SU-DHL-6 (cell line): ENCODE measurements around the gene KDM7A.
"Not testable (repeated sequence)": the region's sequence is repeated elsewhere in the genome, so short reads cannot be mapped to it uniquely, and the experiment has no call there.

ENCODE experiments used
- H2AFZ ChIP-seq: fragments of 200-600 bp; sonication (generic); 2 replicates; pipeline ENCODE4 v1.6.1; 2014; ENCODE audit warnings: low read depth, mild to moderate bottlenecking, moderate library complexity, mixed read lengths, antibody characterized with exemption, low read length; ENCODE audit not compliant: severe bottlenecking
- H3F3A ChIP-seq: fragments of 200-600 bp; shearing (Covaris generic); 2 replicates; pipeline ENCODE4 v1.6.0; 2016; ENCODE audit warnings: antibody characterized with exemption, mild to moderate bottlenecking; ENCODE audit not compliant: insufficient read depth
- H3K27ac ChIP-seq: fragments of 200-600 bp; sonication (generic); 2 replicates; pipeline ENCODE4 v1.5.1; 2016; ENCODE audit warnings: low read depth, mild to moderate bottlenecking, low read length, moderate library complexity, mixed read lengths
- H3K27me3 ChIP-seq: fragments of 200-600 bp; sonication (generic), shearing (Covaris generic); 2 replicates; pipeline ENCODE4 v1.6.0; 2014; ENCODE audit warnings: mild to moderate bottlenecking, low read length
- H3K36me3 ChIP-seq: fragments of 200-600 bp; sonication (generic); 2 replicates; pipeline ENCODE4 v1.6.1; 2014; ENCODE audit warnings: mild to moderate bottlenecking, low read length, mixed read lengths
- H3K4me2 ChIP-seq: fragments of 300-600, 200-600 bp; shearing (Covaris generic), sonication (generic); 2 replicates; pipeline ENCODE4 v1.6.0; 2014; ENCODE audit warnings: low read length, low read depth, mild to moderate bottlenecking; ENCODE audit not compliant: poor library complexity, severe bottlenecking
- H3K4me3 ChIP-seq: fragments of 200-600 bp; sonication (generic); 2 replicates; pipeline ENCODE4 v1.5.1; 2014; ENCODE audit warnings: antibody characterized with exemption, low read length, mild to moderate bottlenecking, mixed read lengths; ENCODE audit not compliant: insufficient read depth, poor library complexity, severe bottlenecking
- H3K79me2 ChIP-seq: fragments of 200-600 bp; sonication (generic); 2 replicates; pipeline ENCODE4 v1.6.1; 2014; ENCODE audit warnings: mild to moderate bottlenecking, low read length, moderate library complexity; ENCODE audit not compliant: insufficient read depth
- H3K9ac ChIP-seq: fragments of 200-600 bp; sonication (generic); 2 replicates; pipeline ENCODE4 v1.7.0; 2014; ENCODE audit warnings: mild to moderate bottlenecking, low read length
- H3K9me2 ChIP-seq: fragments of 200-600 bp; sonication (generic); replicated peaks from 2 replicates; pipeline ENCODE4 v1.6.1; 2014; ENCODE audit warnings: low read length; ENCODE audit not compliant: insufficient read depth
- H3K9me3 ChIP-seq: fragments of 200-600 bp; sonication (generic); 2 replicates; pipeline ENCODE4 v1.6.1; 2014; ENCODE audit warnings: low read length, mixed read lengths; ENCODE audit not compliant: insufficient read depth
- H4K20me1 ChIP-seq: fragments of 200-600 bp; sonication (generic); 2 replicates; pipeline ENCODE4 v1.6.1; 2014; ENCODE audit warnings: low read depth, mild to moderate bottlenecking, antibody characterized with exemption, low read length, moderate library complexity, mixed read lengths
- CTCF ChIP-seq: fragments of 200-600 bp; sonication (generic); IDR thresholded peaks from one replicate; pipeline ENCODE4 v1.5.1; 2017; ENCODE audit warnings: antibody characterized with exemption, mild to moderate bottlenecking, low read length, moderate library complexity; ENCODE audit not compliant: insufficient read depth, poor library complexity, severe bottlenecking
- EZH2phosphoT487 ChIP-seq: fragments of 200-600 bp; sonication (generic), shearing (Covaris generic); conservative IDR thresholded peaks from 2 replicates; pipeline ENCODE4 v1.6.1; 2018; ENCODE audit warnings: mild to moderate bottlenecking, antibody characterized with exemption, low read length, moderate library complexity, mixed read lengths

KDM7A gene

GRCh38 chr7:140170375-140170774, 6.4 kb downstream of the KDM7A start:
- Histone ChIP-seq H3K27ac (no peak overlapping the region), H3K79me2 (no peaks in the 10 kb centered on the region), H3F3A (no peaks in the 10 kb centered on the region), H3K27me3 (no peaks in the 10 kb centered on the region), H3K9ac (no peak overlapping the region), H3K9me2 (no peaks in the 10 kb centered on the region), H3K36me3 (no peaks in the 10 kb centered on the region), H2AFZ (no peak overlapping the region), H3K9me3 (no peaks in the 10 kb centered on the region), H3K4me2 (no peak overlapping the region), H3K4me3 (no peak overlapping the region), H4K20me1 (no peaks in the 10 kb centered on the region)
- no peak for TF ChIP-seq CTCF
- no peak for TF ChIP-seq EZH2phosphoT487

GRCh38 chr7:140168816-140169215, 8.0 kb downstream of the KDM7A start:
- no peaks in the 10 kb centered on the region for H3K36me3 ChIP-seq

GRCh38 chr7:140165422-140165821, 11.4 kb downstream of the KDM7A start:
- Histone ChIP-seq H3K9me2 (no peaks in the 10 kb centered on the region), H3K4me3 (no peak overlapping the region), H3F3A (no peaks in the 10 kb centered on the region), H2AFZ (no peak overlapping the region), H3K36me3 (no peaks in the 10 kb centered on the region), H3K79me2 (no peaks in the 10 kb centered on the region), H3K9me3 (no peaks in the 10 kb centered on the region), H3K4me2 (no peak overlapping the region), H3K9ac (no peak overlapping the region), H3K27ac (no peak overlapping the region), H3K27me3 (no peaks in the 10 kb centered on the region), H4K20me1 (no peaks in the 10 kb centered on the region)
- no peak for TF ChIP-seq EZH2phosphoT487

More at GRCh38 chr7:140168816-140169215, 8.0 kb downstream of the KDM7A start:
- H3F3A ChIP-seq, result no peaks in the 10 kb centered on the region
- no peak overlapping the region for H3K4me2 ChIP-seq
- no peak overlapping the region for H2AFZ ChIP-seq
- no peaks in the 10 kb centered on the region for H3K79me2 ChIP-seq
- H3K9me2 ChIP-seq, result no peaks in the 10 kb centered on the region
- H3K27ac ChIP-seq, result no peak overlapping the region
- no peak overlapping the region for H3K4me3 ChIP-seq
- no peaks in the 10 kb centered on the region for H4K20me1 ChIP-seq
- no peak overlapping the region for H3K9ac ChIP-seq
- no peak for TF ChIP-seq EZH2phosphoT487
- TF ChIP-seq CTCF, result no peak
- no peaks in the 10 kb centered on the region for H3K9me3 ChIP-seq
- H3K27me3 ChIP-seq, result no peaks in the 10 kb centered on the region

GRCh38 chr7:140162081-140162480, 14.7 kb downstream of the KDM7A start:
- not testable (repeated sequence) for H3K9ac ChIP-seq, H3K27ac ChIP-seq

More at GRCh38 chr7:140162081-140162480, 14.7 kb downstream of the KDM7A start:
- not testable (repeated sequence) for H4K20me1 ChIP-seq, H3K36me3 ChIP-seq, H2AFZ ChIP-seq, H3K9me2 ChIP-seq, H3K9me3 ChIP-seq, H3K79me2 ChIP-seq, H3K27me3 ChIP-seq, H3K4me3 ChIP-seq, H3K4me2 ChIP-seq, H3F3A ChIP-seq
